ENCODE data around the gene CACHD1. TPM values are rescaled to one million over a fixed set of nuclear protein-coding genes. Genes with fewer than 3 reads are reported as not detected.

Gene CACHD1
- total RNA-seq, 2 donors from 2014 or later = 5.3 to 6.7 TPM

- no peak for ATAC-seq (ENCODE audit: insufficient number of reproducible peaks, low FRiP score, low read depth)
- no peak overlapping the region for H3K27ac ChIP-seq
- TF ChIP-seq, protein P1, sequence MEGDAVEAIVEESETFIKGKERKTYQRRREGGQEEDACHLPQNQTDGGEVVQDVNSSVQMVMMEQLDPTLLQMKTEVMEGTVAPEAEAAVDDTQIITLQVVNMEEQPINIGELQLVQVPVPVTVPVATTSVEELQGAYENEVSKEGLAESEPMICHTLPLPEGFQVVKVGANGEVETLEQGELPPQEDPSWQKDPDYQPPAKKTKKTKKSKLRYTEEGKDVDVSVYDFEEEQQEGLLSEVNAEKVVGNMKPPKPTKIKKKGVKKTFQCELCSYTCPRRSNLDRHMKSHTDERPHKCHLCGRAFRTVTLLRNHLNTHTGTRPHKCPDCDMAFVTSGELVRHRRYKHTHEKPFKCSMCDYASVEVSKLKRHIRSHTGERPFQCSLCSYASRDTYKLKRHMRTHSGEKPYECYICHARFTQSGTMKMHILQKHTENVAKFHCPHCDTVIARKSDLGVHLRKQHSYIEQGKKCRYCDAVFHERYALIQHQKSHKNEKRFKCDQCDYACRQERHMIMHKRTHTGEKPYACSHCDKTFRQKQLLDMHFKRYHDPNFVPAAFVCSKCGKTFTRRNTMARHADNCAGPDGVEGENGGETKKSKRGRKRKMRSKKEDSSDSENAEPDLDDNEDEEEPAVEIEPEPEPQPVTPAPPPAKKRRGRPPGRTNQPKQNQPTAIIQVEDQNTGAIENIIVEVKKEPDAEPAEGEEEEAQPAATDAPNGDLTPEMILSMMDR (IDR thresholded peaks at IDR 0.05) = no peak
- H3K36me3 ChIP-seq = no peaks in the 10 kb centered on the region
- peaks cover 20 to 43% of the 10 kb centered on the region in 2 donors for H3K4me1 ChIP-seq (ENCODE audit: control insufficient read depth in 1 of 2, low read depth in 2 of 2)
- no peaks in the 10 kb centered on the region for H3K9me3 ChIP-seq
- H3K27me3 ChIP-seq (replicated peaks; ENCODE audit: insufficient read depth) = no peaks in the 10 kb centered on the region
- DNase-seq (ENCODE audit: low spot score) = no peak
- no peak overlapping the region for H3K4me3 ChIP-seq
Measured at GRCh38 chr1:64517640-64518039, 47.7 kb downstream of the CACHD1 start.

GRCh38 chr1:64518692-64519481 is 49.0 kb downstream of the CACHD1 start:
- TF ChIP-seq, protein P1 (IDR thresholded peaks at IDR 0.05) = no peak
- Histone ChIP-seq H3K9me3 (no peaks in the 10 kb centered on the region), H3K27me3 (replicated peaks; ENCODE audit: insufficient read depth) (no peaks in the 10 kb centered on the region), H3K27ac (no peak overlapping the region), H3K4me1 (ENCODE audit: control insufficient read depth in 1 of 2, low read depth in 2 of 2) (peaks cover 18 to 31% of the 10 kb centered on the region in 2 donors), H3K36me3 (no peaks in the 10 kb centered on the region), H3K4me3 (no peak overlapping the region)
- ATAC-seq (ENCODE audit: insufficient number of reproducible peaks, low FRiP score, low read depth) (no peak), DNase-seq (ENCODE audit: low spot score) (no peak)

- Histone ChIP-seq H3K27ac (no peak overlapping the region), H3K9me3 (no peaks in the 10 kb centered on the region), H3K36me3 (no peaks in the 10 kb centered on the region), H3K4me1 (ENCODE audit: control insufficient read depth in 1 of 2, low read depth in 2 of 2) (peaks cover 8 to 21% of the 10 kb centered on the region in 2 donors), H3K4me3 (no peak overlapping the region), H3K27me3 (replicated peaks; ENCODE audit: insufficient read depth) (no peaks in the 10 kb centered on the region)
- DNase-seq (ENCODE audit: low spot score) = no peak
- TF ChIP-seq, protein P1 (IDR thresholded peaks at IDR 0.05) = no peak
- ATAC-seq (ENCODE audit: insufficient number of reproducible peaks, low FRiP score, low read depth) = no peak
Measured at GRCh38 chr1:64519901-64520300, 50.0 kb downstream of the CACHD1 start.

DNA sequence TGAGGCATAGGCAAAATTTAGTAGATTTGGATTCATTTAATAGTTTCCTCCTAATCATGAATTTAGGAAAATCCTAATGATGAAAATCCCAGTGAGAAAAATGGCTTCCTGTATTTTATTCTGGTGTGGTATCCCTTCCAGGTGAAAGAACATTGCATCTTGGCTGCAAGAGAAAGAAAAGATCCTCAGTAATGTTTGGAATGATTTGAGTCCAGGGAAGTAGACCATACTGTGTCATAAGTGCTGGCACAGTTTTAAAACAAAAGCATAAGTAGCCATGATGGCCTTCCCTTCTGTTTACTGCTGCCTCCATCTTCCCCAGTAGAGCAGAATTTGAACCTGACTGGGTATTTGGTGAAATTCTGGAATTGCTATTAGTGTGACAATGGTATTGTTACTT is 52.8 kb downstream of the CACHD1 start:
- no peak overlapping the region for H3K4me3 ChIP-seq
- ATAC-seq (ENCODE audit: insufficient number of reproducible peaks, low FRiP score, low read depth) = no peak
- H3K36me3 ChIP-seq = no peaks in the 10 kb centered on the region
- no peaks in the 10 kb centered on the region for H3K9me3 ChIP-seq
- DNase-seq (ENCODE audit: low spot score) = no peak
- TF ChIP-seq, protein P1 (IDR thresholded peaks at IDR 0.05) = no peak
- H3K27me3 ChIP-seq (replicated peaks; ENCODE audit: insufficient read depth) = no peaks in the 10 kb centered on the region
- H3K27ac ChIP-seq = no peak overlapping the region
- H3K4me1 ChIP-seq (ENCODE audit: control insufficient read depth in 1 of 2, low read depth in 2 of 2) = peaks cover 12 to 28% of the 10 kb centered on the region in 2 donors

- DNase-seq (ENCODE audit: low spot score) (no peak), ATAC-seq (ENCODE audit: insufficient number of reproducible peaks, low FRiP score, low read depth) (no peak)
- Histone ChIP-seq H3K9me3 (no peaks in the 10 kb centered on the region), H3K4me3 (no peak overlapping the region), H3K36me3 (no peaks in the 10 kb centered on the region), H3K4me1 (ENCODE audit: control insufficient read depth in 1 of 2, low read depth in 2 of 2) (peaks cover 12 to 28% of the 10 kb centered on the region in 2 donors), H3K27ac (no peak overlapping the region), H3K27me3 (replicated peaks; ENCODE audit: insufficient read depth) (no peaks in the 10 kb centered on the region)
- TF ChIP-seq, protein P1 (IDR thresholded peaks at IDR 0.05) = no peak
Measured at GRCh38 chr1:64523413-64524337, 53.7 kb downstream of the CACHD1 start.
